HepG2 (cell line): ENCODE data around the gene PGM2. TPM values are rescaled to one million over a fixed set of nuclear protein-coding genes. Genes with fewer than 3 reads are reported as not detected.
A peak's percentile ranks its signal among the peaks of the same experiment; 100 is the strongest.

Experiments used
- ATAC-seq: fragments of 200-7000 bp; cut with Tn5 transposase; 3 replicates; pipeline ENCODE4 v1.9.1; 2020; ENCODE audit warnings: mild to moderate bottlenecking, moderate library complexity
- BruUV-seq: library from RNA; stranded (reverse); fragments of 400-500 nt; replicated peaks from 2 replicates; lab custom pipeline; 2021; lab: Mats Ljungman, UMichigan
- CTCF ChIA-PET: fragments of 300-600 bp; formaldehyde crosslinking; extraction: SDS; loops from one replicate; lab custom pipeline; 2021; ENCODE audit warnings: low total read pairs, inconsistent platforms, low intra/inter-chr PET ratio; lab: Yijun Ruan, JAX
- POLR2A ChIA-PET: fragments of 350-600 bp; sonication (Branson Sonifier 250); formaldehyde crosslinking; loops from one replicate; lab custom pipeline; 2020; ENCODE audit warnings: antibody characterized with exemption, inconsistent platforms; lab: Yijun Ruan, JAX
- DNase-seq: peaks from one replicate; pipeline ENCODE4 v3.0.0-alpha.2; 2015; ENCODE audit warnings: low spot score
- FAIRE-seq: peaks from 3 replicates; lab custom pipeline; 2011; peaks lifted over from hg19 to GRCh38; lab: Jason Lieb, UNC
- H2AFZ ChIP-seq: one replicate; pipeline ENCODE4 v1.6.1; 2011; ENCODE audit warnings: low read length, inconsistent platforms
- H3K27ac ChIP-seq: fragments of 300-600 bp; 3 replicates; pipeline ENCODE4 v1.8.0; 2011; ENCODE audit warnings: mixed run types, mild to moderate bottlenecking, mixed read lengths, low read length, inconsistent platforms; ENCODE audit not compliant: insufficient read depth; ENCODE audit errors: extremely low read length
- H3K27me3 ChIP-seq, 2 experiments: fragments of 200-600 bp in 1 of 2; 2 replicates in 1 of 2; 3 replicates in 1 of 2; pipeline versions ENCODE4 v1.6.0 to v1.8.0; 2011; ENCODE audit warnings: low read length in 2 of 2, mild to moderate bottlenecking in 2 of 2, moderate library complexity in 2 of 2, inconsistent platforms in 1 of 2; ENCODE audit not compliant: insufficient read depth in 2 of 2, control insufficient read depth in 1 of 2
- H3K36me3 ChIP-seq, 2 experiments: fragments of 200-600 bp in 1 of 2; replicated peaks in 1 of 2; 2 replicates in 1 of 2; 3 replicates in 1 of 2; pipeline versions ENCODE4 v1.5.1 to v1.8.0; 2011; ENCODE audit warnings: low read length in 2 of 2, inconsistent platforms in 1 of 2; ENCODE audit not compliant: insufficient read depth in 2 of 2, control insufficient read depth in 1 of 2
- H3K4me1 ChIP-seq: 2 replicates; pipeline ENCODE4 v1.5.1; 2012; ENCODE audit warnings: low read length, inconsistent platforms; ENCODE audit not compliant: insufficient read depth
- H3K4me2 ChIP-seq: 2 replicates; pipeline ENCODE4 v1.6.0; 2011; ENCODE audit warnings: low read depth, low read length, inconsistent platforms
- H3K4me3 ChIP-seq, 3 experiments: fragments of 200-600 bp in 1 of 3; sonication (generic), shearing (Covaris generic) in 1 of 3; replicated peaks in 1 of 3; 2 replicates each; pipeline ENCODE4 v1.5.1; 2011 to 2016; ENCODE audit warnings: low read length in 3 of 3, inconsistent platforms in 2 of 3, low read depth in 2 of 3, mild to moderate bottlenecking in 2 of 3, control low read depth in 1 of 3, mixed read lengths in 1 of 3; ENCODE audit not compliant: insufficient read depth in 1 of 3
- H3K79me2 ChIP-seq: one replicate; pipeline ENCODE4 v1.6.1; 2011; ENCODE audit warnings: low read length, inconsistent platforms; ENCODE audit not compliant: insufficient read depth
- H3K9ac ChIP-seq: 2 replicates; pipeline ENCODE4 v1.6.0; 2011; ENCODE audit warnings: mild to moderate bottlenecking, low read depth, low read length, inconsistent platforms; ENCODE audit not compliant: insufficient read depth
- H3K9me3 ChIP-seq: 2 replicates; pipeline ENCODE4 v1.5.1; 2012; ENCODE audit warnings: mild to moderate bottlenecking, low read length
- H4K20me1 ChIP-seq: 2 replicates; pipeline ENCODE4 v1.6.0; 2011; ENCODE audit warnings: inconsistent platforms, mild to moderate bottlenecking, low read length, moderate library complexity; ENCODE audit not compliant: insufficient read depth
- MAFK ChIP-seq, 2 experiments: IDR thresholded peaks in 1 of 2; conservative IDR thresholded peaks in 1 of 2; 2 replicates each; pipeline ENCODE4 v1.6.1; 2011; ENCODE audit warnings: improper control_type of control experiment in 2 of 2, low read length in 2 of 2
- POGK ChIP-seq: sonication (generic); formaldehyde crosslinking; conservative IDR thresholded peaks from 2 replicates; pipeline ENCODE4 v1.8.0; 2022; ENCODE audit warnings: mild to moderate bottlenecking, moderate library complexity, missing genetic modification reagents
- ZFP36 ChIP-seq: fragments of 150-350 bp; IDR thresholded peaks from 2 replicates; pipeline ENCODE4 v1.6.1; 2018; ENCODE audit warnings: borderline replicate concordance, low read length, low read depth; ENCODE audit not compliant: partially characterized antibody
- ZNF430 ChIP-seq: sonication (generic); formaldehyde crosslinking; IDR thresholded peaks from 2 replicates; pipeline ENCODE4 v1.9.0; 2021; ENCODE audit warnings: mild to moderate bottlenecking, missing genetic modification reagents
- ZNF543 ChIP-seq: sonication (generic); formaldehyde crosslinking; IDR thresholded peaks from 2 replicates; pipeline ENCODE4 v1.4.0; 2020; ENCODE audit warnings: mild to moderate bottlenecking, missing genetic modification reagents
- ZNF644 ChIP-seq: IDR thresholded peaks from 2 replicates; pipeline ENCODE4 v1.6.1; 2016; ENCODE audit warnings: low read depth
- WGBS: methylation state at CpG from one replicate; pipeline ENCODE4 v1.1.6; 2017; ENCODE audit warnings: low lambda C conversion rate; 5-methylcytosine and 5-hydroxymethylcytosine counted together
- in situ Hi-C: cut with HindIII; loops from 2 replicates; pipeline ENCODE4 v1.10.0; 2017; ENCODE audit warnings: low pct_unique_long_range_greater_than_20kb; ENCODE audit not compliant: extremely low pct_ligation_motif_present
- intact Hi-C: fragments of 100-400 bp; cut with micrococcal nuclease; formaldehyde crosslinking; loops from one replicate; pipeline ENCODE4 v1.10.0; 2022; ENCODE audit not compliant: unreplicated experiment
- polyA plus RNA-seq, 8 experiments: library from polyadenylated mRNA; depleted of rRNA in 3 of 8; stranded (reverse) in 7 of 8; unstranded in 1 of 8; fragments of >200 nt; fragmentation: Illumina TruSeq in 4 of 8; extraction: Trizol in 4 of 8; gene quantifications; 2 replicates each; pipeline versions ENCODE4 v1.2.1 to v1.2.3, GENCODE V29; 2011 to 2016; ENCODE audit warnings: low read depth in 4 of 8, missing spikeins in 1 of 8, mixed read lengths in 1 of 8; ENCODE audit not compliant: insufficient read depth in 1 of 8
- total RNA-seq, 5 experiments: library from RNA; depleted of rRNA; stranded (reverse); fragments of >200 nt; fragmentation: Illumina TruSeq; extraction: Trizol; gene quantifications; 2 replicates each; pipeline ENCODE4 v1.2.3, GENCODE V29; 2016; ENCODE audit warnings: low read depth in 1 of 5
- TF ChIP-seq, protein P1 (sequence below): sonication (generic); formaldehyde crosslinking; IDR thresholded peaks from 2 replicates; pipeline ENCODE4 v1.4.0; 2020; ENCODE audit warnings: missing genetic modification reagents
- TF ChIP-seq, protein P2 (sequence below): sonication (generic); formaldehyde crosslinking; IDR thresholded peaks from 2 replicates; pipeline ENCODE4 v1.8.0; 2022; ENCODE audit warnings: missing genetic modification reagents, mild to moderate bottlenecking, borderline replicate concordance

Gene PGM2
- total and polyA plus RNA-seq, 2 of the 13 experiments (the other 11 are each of a cell fraction or from before 2014, with no cell fraction given), result 14.6 to 36.9 TPM

- WGBS, result 93% methylated on average over 5 of the region's 5 CpGs
- POLR2A ChIA-PET, result no interaction called here
These were observed 17.7 kb downstream of the PGM2 start for GRCh38 chr4:37844204-37844603.

More at GRCh38 chr4:37844204-37844603, 17.7 kb downstream of the PGM2 start:
- Histone ChIP-seq H3K27ac (no peak overlapping the region), H3K36me3 (peaks cover 9 to 39% of the 10 kb centered on the region in 2 experiments; a peak in 4 of 5 replicates), H3K4me2 (no peak overlapping the region), H2AFZ (no peak overlapping the region)
- in situ Hi-C loops, result no loop called here
- no peak for TF ChIP-seq ZNF430 (CRISPR knock-in tag)
- TF ChIP-seq ZFP36, result no peak
- peak; percentile 34 to 63; a peak in 3 of 4 replicates for TF ChIP-seq MAFK (conservative IDR thresholded peaks at IDR 0.05 in 1 of 2, IDR thresholded peaks at IDR 0.05 in 1 of 2; ENCODE audit: low read length in 2 of 2)
- no peak for TF ChIP-seq ZNF543 (CRISPR knock-in tag)
- TF ChIP-seq, protein P1, sequence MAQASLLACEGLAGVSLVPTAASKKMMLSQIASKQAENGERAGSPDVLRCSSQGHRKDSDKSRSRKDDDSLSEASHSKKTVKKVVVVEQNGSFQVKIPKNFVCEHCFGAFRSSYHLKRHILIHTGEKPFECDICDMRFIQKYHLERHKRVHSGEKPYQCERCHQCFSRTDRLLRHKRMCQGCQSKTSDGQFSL, result no peak
- no peak for TF ChIP-seq POGK (CRISPR knock-in tag)
- no peak for TF ChIP-seq ZNF644 (CRISPR knock-in tag)
- TF ChIP-seq, protein P2, sequence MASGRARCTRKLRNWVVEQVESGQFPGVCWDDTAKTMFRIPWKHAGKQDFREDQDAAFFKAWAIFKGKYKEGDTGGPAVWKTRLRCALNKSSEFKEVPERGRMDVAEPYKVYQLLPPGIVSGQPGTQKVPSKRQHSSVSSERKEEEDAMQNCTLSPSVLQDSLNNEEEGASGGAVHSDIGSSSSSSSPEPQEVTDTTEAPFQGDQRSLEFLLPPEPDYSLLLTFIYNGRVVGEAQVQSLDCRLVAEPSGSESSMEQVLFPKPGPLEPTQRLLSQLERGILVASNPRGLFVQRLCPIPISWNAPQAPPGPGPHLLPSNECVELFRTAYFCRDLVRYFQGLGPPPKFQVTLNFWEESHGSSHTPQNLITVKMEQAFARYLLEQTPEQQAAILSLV, result no peak
- TF ChIP-seq, all 625 proteins: peak for 1
- H3K79me2 ChIP-seq, result no peaks in the 10 kb centered on the region
- CTCF ChIA-PET, result no interaction called here
- no peaks in the 10 kb centered on the region for H3K4me1 ChIP-seq
- intact Hi-C loops, result no loop called here
- ATAC-seq (no peak), FAIRE-seq (no peak), DNase-seq (no peak)
- H3K9me3 ChIP-seq, result no peaks in the 10 kb centered on the region
- H3K9ac ChIP-seq, result no peak overlapping the region
- no TSS peak for BruUV-seq
- no peaks in the 10 kb centered on the region for H3K27me3 ChIP-seq
- no peaks in the 10 kb centered on the region for H4K20me1 ChIP-seq
- no peak overlapping the region for H3K4me3 ChIP-seq
